Fibroblast of lung (primary cell): Measurements from ENCODE around the gene ANO7.

ENCODE experiments used
- CTCF ChIP-seq, 2 donors: IDR thresholded peaks in 1 of 2; conservative IDR thresholded peaks in 1 of 2; 1 replicate in 1 of 2; 2 replicates in 1 of 2; pipeline ENCODE4 v1.5.1; 2011 to 2012; ENCODE audit warnings: low read length in 2 of 2, control low read depth in 1 of 2, inconsistent platforms in 1 of 2, low read depth in 1 of 2, mild to moderate bottlenecking in 1 of 2
- EZH2 ChIP-seq: IDR thresholded peaks from 2 replicates; pipeline ENCODE4 v1.5.1; 2012; ENCODE audit warnings: low read length, control low read depth, mild to moderate bottlenecking; ENCODE audit errors: missing control alignments

GRCh38 chr2:241142063-241142462 lies 46.4 kb upstream of the ANO7 start:
- TF ChIP-seq EZH2 (no peak), CTCF (conservative IDR thresholded peaks at IDR 0.05 in 1 of 2, IDR thresholded peaks at IDR 0.05 in 1 of 2; ENCODE audit: low read depth in 1 of 2, low read length in 2 of 2) (no peak)
